Activated CD4-positive, alpha-beta T cell treated with anti-CD3 and anti-CD28 coated beads, Interleukin-2, amount 50 U/mL, for 4 hours (primary cell): Measurements from ENCODE around the gene GTF2A1.
"Not testable (repeated sequence)": the region's sequence is repeated elsewhere in the genome, so short reads cannot be mapped to it uniquely, and the experiment has no call there.

Source experiments
- DNase-seq, 2 experiments: peaks; one replicate each; pipeline ENCODE4 v3.0.0-alpha.2; 2020

GTF2A1 gene

DNA sequence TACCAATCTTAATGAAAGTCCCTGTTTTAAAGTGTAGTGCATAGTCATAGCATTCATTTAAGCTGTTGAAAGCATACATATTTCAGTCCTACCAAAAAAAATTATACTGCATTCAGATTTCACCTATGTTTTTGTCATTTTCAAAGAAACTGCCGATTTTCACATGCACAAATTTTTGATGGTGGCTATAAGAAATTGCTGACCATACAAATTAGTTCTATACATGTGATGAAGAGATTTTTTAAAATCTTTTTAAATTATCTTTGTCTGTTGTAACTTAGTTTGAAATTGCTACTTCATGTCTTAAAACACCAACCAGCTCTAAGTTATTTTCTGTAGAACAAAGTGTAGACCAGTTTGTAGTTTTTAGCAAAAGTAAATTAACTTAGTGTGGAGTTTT lies 3.5 kb upstream of the GTF2A1 start:
- DNase-seq, result no peak

DNA sequence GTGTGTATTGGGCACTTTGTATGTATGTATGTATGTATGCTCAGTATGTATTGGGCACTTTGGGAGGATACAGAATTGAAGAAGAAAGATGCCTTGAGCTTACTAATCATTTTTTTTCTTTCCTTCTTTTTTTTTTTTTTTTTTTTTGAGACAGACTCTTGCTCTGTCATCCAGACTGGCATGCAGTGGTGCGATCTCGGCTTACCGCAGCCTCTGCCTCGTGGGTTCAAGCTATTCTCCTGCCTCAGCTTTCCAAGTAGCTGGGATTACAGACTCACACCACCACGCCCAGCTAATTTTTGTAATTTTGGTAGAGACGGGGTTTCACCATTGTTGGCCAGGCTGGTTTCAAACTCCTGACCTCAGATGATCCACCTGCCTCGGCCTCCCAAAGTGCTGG lies 3.0 kb upstream of the GTF2A1 start:
- not testable (repeated sequence) for DNase-seq

DNA sequence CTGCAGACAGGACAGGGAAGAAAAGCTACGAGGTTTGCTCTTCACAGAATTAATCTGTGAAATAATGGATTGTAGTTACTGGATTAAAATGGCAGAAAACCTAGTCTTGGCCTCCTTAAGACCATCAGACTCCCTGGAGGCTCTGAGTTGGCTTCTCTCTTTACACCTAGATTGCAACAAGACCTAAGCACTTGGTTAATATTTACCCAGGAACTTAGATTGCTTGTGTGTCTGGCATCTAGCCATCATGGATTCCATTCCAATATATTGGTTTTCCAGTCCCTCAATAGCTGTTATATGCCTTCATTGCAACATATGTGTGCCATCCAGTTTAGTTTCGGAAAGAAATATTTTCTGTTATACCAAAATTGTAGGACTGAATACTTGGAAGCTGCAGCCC lies 1.9 kb upstream of the GTF2A1 start:
- DNase-seq, result no peak

DNA sequence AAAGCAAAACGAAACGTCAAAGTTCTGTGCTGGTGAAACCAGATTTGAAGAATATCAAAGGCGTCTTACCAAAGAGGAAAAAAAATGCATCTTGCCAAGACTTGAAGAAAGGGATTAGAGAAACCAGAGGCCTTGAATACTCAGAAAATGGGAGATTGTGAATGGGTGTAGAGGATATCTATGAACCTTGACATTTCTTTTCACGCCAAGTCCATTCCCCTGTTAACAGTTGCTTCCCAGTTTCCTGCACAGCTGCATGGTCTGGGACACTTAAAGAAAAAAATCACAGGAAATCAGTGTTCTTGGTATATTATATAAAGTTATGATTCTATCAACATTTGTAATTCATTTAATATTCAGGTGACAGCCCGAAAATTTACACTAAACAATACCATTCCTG lies 1.4 kb upstream of the GTF2A1 start:
- no peak for DNase-seq

DNA sequence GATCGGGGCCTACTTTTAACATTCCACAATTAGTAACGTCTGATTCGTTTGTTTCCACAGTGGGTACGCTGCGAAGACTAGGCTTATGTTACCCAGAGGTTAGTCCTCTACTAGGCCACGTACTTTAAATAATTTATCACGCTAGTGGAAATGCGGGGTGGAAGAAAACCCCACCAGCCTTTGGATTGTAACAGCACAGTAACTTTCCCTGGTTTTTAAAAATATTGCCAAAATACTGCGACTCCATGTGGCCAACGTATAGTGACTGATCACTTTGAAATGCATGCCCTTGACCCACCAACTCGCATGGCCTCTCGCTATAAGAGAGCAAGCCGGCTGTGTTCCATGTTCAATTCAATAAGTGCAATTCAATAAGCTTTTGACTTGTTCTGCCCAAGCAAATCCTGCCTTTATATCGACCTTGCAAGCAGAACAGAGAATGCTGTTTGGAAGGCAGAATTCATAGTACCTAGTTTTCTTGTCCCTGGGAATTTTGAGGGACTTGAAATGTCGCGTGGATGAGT lies 882 bp upstream of the GTF2A1 start:
- no peak for DNase-seq

DNA sequence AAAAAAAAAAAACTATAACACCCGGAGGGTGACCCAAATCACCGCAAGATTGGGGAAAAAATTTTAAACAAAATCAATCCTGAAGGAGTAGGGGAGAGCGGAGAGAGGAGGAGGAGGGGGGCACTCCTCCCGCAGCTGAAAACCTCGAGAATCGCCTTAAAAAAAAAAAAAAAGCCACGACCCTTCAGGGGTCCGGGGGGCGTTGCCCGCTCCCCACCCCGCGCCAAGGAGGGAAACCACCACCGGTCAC lies 254 bp downstream of the GTF2A1 start:
- DNase-seq, result no peak

DNA sequence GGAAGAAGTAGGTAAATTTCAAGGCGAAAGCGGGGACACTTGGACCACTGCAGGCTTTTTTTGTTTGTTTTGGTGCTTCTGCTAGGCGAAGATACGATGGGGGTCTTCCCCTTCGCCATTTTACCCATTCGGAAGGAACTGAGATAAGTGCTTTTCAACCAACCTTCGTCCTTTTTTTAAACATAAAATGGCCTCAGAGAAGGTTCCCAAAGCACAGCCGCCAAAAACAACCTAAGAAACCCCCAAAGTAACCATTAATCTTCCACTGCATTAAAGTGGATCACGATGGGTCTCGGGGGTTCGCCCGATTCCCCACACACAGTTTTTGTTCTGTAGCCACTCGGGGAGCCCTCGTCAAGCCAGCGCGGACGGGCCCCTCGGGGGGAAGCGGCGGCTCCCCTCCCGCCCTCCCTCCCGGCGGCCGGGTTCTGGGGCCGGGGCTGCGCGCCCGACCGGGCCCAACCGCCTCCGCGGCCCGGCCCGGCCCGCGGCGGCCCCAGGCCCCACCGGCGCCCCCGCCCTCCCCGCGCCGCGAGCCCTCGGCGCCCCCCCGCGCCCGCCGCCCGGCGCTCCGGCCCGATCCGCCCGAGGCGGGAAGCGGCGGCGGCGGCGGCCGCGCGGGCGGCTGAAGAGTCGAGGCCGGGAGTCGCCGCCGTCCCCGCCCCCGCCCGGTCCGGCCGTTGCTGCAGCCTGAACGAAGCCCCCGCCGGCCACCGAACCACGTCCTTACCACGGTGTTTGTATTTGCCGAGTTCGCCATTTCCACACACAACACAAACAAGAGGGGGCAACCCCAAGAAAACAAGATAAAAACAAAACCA lies 790 bp downstream of the GTF2A1 start:
- DNase-seq, result peak in 1 of 2 experiments; percentile 29

DNA sequence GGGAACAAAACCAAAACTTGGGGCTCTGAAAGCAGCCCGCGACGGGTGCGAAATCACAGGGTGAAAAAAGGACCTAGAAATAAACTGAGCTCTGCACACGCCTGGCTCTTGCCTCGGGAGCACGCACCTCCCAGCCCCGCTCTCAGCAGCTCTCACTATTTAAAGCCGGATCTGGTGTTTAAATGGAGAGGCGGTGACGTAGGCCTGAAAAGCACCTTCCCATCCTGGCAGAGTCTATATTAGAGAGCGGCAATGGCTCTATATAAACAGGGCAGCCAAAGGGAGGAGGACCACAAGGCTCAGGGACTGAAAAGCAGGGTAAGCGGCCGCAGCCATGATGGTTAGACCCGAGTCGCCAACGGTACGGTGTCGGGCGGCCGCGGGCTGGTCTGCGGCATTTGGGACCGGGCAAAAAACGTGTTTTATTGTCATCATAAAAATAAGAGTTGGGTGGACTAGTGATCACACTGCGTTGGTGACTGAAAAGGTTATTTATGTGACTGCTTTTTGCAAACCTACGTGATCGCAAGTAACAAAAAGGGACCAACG lies 1.5 kb downstream of the GTF2A1 start:
- peak; percentile 79 for DNase-seq

DNA sequence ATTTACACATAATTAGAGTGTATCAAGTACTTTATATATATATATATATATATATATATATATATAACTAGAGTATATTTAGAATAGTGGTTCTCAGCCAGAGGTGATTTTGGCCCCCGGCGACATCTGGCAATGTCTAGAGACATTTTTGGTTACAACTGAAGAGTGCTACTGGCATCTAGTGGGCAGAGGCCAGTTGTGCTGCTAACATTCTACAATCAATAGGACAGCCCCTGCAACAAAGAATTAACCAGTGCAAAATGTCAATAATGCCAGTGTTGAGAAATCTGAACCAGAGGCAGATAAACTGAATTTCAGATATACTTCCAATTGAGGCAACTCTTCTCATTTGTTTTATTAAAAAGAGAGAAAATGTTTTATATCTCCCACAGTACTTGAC lies 8.9 kb downstream of the GTF2A1 start:
- peak; percentile 18 to 31 for DNase-seq

DNA sequence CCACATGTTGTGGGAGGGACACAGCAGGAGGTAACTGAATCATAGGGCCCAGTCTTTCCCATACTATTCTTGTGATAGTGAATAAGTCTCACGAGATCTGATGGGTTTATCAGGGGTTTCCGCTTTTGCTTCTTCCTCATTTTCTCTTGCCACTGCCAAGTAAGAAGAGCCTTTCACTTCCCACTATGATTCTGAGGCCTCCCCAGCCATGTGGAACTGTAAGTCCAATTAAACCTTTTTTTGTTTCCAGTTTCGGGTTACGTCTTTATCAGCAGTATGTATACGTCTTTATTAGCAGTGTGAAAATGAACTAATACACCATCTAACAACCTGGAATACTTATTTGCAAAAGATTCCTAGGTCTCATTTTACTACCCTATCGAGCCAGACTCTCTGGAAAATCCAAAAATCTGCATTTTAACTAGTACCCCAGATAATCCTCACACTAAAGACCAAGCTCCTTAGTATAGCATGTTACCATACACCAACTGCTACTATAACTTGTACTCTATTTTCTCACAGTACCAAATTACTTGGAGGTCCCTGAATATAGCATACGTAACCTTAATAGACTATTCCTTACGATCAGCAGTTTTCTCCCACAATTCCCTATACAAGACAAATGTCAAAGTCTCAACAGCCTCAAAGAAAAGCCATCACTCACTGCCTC lies 11.5 kb downstream of the GTF2A1 start:
- DNase-seq, result no peak

DNA sequence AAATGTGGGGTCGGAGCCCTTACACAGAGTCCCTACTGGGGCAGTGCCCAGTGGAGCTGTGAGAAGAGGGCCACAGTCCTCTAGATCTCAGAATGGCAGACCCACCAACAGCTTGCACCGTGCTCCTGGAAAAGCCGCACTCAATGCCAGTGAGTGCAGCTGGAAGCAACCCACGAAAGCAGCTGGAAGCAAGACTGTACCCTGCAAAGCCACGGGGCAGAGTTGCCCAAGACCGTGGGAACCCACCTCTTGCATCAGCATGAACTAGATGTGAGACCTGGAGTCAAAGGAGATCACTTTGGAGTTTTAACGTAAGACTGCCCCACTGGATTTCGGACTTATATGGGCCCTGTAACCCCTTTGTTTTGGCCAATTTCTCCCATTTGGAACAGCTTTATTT lies 12.3 kb downstream of the GTF2A1 start:
- DNase-seq, result no peak

DNA sequence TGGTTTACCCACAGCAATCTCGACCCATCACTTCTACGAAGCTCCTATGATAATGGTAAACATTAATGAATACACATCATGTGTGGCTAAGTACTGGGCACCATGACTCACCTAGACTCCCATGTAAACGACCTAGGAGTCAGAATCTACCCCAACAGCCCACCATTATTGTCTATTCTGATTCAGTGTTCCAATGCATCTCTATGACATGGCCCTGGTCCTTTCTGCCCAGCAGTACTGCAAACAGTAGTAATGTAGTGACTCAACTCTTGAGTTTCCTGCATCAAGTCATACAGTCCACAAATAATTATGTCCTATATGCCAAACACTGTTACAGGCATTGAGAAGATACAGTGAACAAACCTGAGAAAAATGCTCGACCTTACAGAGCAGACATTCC lies 14.6 kb downstream of the GTF2A1 start:
- DNase-seq, result no peak

DNA sequence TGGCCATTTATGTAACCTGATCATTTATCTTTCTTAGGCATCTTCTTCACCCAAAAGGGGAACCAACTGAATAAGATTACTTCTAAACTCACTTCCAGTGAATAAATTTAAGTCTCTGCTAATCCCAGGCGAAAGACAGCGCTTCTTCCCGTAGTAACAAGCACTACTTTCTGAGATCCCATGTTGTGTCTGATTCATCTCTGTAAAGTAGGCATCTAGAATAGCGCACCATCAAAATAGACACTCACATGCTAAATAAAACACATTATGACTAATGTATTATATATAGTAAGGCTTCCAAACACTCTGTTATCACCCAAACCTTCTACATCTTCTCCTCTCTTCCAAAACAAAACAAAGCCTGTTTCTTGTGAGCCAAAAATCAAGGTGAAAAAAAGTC lies 15.1 kb downstream of the GTF2A1 start:
- DNase-seq, result no peak

DNA sequence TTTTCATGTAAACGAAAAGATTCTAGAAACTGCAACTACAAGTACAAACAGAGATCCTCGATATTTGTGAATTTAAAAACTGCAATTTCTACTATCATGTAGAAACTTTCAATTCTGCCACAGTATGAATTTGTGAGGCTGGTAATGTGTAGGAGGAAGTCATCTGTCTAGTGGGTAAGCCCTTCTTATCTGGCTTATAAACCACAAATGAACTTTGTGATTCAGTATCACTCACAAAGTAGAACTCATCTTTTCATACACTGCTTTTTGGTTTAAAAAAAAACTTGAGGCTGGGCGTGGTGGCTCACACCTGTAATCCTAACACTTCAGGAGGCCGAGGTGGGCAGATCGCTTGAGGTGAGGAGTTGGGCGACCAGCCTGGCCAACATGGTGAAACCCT lies 20.7 kb downstream of the GTF2A1 start:
- no peak for DNase-seq

DNA sequence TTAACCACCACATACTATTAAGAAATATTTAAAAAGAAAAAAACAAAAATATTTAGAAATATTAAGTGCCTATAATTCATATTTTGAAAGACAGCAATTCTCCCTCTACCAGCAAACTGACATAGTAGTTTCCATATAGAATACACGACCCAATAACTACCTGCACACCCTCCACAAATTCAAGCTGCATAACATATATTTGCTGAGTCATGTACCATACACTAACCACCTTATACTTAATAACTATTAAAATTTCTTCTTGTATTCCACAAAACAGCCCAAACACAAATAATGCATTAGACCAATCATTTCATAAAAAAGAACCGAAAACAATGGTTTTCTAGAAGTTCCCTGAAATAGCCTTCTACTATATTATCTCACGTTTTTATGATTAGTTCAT lies 21.7 kb downstream of the GTF2A1 start:
- no peak for DNase-seq

DNA sequence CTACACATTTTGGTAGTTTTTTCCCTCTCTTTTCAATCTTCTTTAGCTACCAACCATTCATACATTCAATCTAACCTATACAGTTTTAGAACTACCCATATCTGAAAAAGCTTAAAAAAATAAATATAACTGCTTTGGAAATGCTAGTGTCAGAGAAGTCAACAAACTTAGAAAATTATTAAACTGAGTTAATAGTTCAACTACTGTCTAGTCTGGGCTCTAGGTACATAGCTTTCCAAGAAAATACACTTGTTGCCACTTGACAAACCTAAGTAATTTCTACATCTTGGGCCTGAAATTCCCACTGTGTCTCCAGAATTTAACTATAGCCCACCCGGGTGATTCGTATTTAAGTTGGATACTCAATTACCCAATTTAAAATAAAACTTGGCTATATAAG lies 22.1 kb downstream of the GTF2A1 start:
- no peak for DNase-seq

DNA sequence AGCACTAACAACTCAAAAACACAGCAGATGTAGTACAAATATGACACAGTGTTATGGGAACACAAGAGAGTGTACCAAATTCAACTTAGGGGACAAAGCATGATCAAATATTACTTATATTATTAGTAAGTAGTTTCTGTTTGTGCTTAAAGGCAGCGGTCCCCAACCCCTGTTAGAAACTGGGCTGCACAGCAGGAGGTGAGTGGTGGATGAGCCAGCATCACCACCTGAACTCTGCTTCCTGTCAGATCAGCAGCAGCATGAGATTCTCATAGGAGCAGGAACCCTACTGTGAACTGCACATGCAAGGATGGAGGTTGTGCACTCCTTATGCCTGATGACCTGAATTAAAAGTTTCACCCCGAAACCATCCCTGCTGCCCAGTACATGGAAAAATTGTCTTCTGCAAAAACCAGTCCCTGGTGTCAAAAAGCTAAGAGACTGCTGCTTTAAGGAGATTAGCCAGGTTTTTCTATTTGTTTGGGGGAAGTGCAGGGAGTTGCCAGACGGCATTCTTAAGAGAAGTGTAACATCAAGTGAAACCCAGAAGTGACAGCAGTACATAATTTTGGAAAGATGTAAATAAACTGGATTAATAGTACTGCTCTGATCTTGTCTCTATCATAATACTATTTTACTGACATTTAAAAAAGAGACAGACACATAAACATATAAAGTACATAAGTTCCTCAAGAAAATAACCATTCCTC lies 26.7 kb downstream of the GTF2A1 start:
- DNase-seq, result no peak

DNA sequence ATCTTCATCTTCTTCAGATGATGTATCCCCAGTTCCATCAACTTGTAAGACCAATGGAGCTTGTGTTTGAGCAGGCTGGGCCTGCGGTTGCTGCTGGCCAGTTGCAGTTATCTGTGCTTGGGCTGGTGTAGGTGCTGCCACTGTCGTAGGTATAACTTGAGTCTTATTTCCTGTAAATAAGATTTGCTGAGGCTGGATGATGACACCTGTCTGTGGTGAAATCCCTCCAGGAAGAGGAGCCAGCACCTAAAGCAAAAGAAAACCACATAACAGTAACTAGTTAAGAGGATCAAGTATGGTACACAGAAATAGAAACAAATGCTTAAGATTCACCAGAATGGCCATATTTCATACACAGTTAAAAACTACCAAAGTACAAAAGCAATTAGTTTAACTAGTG lies 28.2 kb downstream of the GTF2A1 start:
- no peak for DNase-seq

DNA sequence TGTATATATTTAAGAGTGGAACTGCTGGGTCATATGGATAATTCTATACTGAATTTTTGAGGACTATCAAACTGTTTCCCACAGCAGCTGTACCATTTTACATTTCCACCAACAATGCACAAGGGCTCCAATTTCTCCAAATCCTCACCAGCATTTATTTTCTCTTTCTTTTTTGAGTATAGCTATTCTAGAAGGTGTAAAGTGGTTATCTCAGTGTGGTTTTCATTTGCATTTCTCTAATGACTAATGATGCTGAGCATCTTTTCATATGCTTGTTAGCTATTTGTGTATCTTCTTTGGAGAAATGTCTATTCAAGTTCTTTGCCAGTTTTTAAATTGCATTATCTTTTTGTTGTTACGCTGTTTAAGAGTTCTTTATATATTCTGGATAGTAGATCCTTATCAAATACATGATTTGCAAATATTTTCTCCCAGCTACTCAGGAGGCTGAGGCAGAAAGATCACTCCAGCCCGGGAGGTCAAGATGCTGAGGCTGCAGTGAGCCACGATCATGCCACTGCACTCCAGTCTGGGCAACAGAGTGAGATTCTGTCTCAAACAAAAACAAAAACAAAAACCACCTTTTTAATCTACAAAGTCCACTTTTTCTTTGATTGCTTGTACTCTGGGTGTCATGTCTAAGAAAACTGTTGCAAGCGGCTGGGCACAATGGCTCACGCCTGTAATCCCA lies 32.8 kb downstream of the GTF2A1 start:
- DNase-seq, result no peak

DNA sequence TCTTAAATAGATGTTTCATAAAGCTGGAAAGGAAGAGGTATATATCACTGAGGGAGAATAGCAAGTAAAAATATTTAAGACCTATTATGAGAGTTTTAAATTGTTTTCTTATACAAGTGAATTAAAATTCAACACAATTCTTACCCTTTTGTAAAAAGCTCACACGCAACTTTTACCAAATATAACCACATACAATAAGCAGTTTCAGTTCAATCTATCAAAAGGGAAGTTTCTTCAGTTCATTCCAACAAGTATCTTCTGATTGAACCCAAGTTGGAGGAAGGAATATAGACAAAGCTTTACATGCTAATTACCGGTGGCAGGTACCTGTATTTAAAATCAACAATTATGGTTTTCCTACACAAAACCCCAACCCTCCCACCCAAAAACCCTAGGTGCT lies 41.1 kb downstream of the GTF2A1 start:
- DNase-seq, result no peak

DNA sequence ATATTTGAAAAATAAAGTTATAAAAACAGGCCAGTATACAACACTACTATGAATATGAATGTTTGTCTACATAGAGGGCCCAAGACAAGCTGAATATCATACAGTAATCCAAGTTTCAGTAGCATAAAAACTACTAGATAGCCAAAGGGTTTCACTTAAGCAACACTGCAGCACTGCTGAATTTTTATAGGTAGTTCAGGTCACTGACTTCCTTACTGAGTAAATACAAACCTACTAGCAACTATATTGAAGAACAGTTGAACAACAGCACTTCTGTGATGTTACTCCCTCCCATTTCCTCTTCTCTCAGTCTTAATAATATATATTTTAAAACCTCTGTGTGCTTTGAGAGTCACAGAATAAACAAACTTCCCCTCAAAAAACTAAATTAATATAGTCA lies 42.7 kb downstream of the GTF2A1 start:
- no peak for DNase-seq

DNA sequence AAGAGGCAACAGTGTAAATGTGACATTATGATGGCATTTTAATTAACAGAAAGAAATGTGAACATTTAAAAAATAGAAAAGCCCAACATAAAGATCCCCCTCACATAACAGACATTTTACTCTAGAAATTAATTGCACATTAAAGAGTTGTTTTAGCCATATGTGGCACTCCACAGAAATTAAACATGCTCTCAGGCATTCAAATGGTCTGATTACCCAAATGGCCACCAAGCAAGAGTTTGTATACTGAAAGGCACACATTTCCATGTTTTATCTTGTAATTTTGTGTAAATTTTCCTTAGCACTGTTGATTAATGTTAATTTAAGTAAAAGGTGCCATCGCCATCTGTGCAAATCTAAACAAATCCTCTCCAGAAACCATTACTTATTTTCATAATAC lies 43.5 kb downstream of the GTF2A1 start:
- DNase-seq, result no peak

DNA sequence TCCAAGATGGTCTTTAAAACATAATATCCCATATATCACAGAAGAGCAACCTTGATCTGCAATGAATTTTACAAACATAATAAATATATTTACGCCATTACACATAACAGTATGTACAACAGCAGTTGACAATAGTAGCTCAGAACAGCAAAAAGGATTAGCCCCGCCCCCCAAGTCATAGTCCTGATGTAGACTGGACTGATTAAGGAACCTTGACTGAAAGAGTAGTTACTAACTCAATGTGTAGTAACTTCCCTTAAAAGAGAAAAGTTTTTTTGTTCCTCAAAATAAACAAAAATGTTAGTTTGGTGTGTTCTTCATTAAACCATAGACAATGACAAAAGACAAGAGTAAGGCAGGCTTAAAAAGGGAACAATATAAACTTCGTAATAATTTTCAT lies 44.5 kb downstream of the GTF2A1 start:
- no peak for DNase-seq
